ENCODE measurements around the gene REEP1. TPM values are rescaled to one million over a fixed set of nuclear protein-coding genes. Genes with fewer than 3 reads are reported as not detected.

REEP1 gene
- total and polyA plus RNA-seq, 8 donors, result 1.4 to 7.0 (median 4.0) TPM

DNA sequence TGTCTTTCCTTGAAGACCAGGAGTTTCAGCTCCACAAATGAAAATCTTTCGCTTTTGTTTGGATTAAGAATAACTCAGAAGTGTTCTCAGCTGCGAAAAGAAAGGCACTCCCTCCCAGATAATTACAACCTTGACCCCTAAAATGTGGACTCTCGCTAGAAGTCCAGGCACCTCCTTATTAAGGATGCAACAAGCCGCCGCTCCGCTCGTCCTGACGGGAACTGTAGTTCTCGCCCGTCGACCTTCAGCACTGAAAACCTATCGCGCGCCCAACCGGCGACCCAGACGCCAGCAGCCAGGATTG lies 142.7 kb downstream of the REEP1 start:
- peak overlapping the region; percentile 71 to 99 (median 88) for H3K4me3 ChIP-seq
- no peaks in the 10 kb centered on the region for H3K9me3 ChIP-seq
- H3K4me1 ChIP-seq, result peaks cover 6 to 42% (median 28%) of the 10 kb centered on the region in 3 donors
- TF ChIP-seq, protein P1, sequence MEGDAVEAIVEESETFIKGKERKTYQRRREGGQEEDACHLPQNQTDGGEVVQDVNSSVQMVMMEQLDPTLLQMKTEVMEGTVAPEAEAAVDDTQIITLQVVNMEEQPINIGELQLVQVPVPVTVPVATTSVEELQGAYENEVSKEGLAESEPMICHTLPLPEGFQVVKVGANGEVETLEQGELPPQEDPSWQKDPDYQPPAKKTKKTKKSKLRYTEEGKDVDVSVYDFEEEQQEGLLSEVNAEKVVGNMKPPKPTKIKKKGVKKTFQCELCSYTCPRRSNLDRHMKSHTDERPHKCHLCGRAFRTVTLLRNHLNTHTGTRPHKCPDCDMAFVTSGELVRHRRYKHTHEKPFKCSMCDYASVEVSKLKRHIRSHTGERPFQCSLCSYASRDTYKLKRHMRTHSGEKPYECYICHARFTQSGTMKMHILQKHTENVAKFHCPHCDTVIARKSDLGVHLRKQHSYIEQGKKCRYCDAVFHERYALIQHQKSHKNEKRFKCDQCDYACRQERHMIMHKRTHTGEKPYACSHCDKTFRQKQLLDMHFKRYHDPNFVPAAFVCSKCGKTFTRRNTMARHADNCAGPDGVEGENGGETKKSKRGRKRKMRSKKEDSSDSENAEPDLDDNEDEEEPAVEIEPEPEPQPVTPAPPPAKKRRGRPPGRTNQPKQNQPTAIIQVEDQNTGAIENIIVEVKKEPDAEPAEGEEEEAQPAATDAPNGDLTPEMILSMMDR (IDR thresholded peaks at IDR 0.05), result no peak
- FAIRE-seq (no peak), DNase-seq (peak in 1 of 6 donors; percentile 92), ATAC-seq (no peak)
- no peaks in the 10 kb centered on the region for H3K27me3 ChIP-seq
- intact Hi-C loops (cut with DNase I), result no loop called here
- no peaks in the 10 kb centered on the region for H3K36me3 ChIP-seq
- H3K27ac ChIP-seq, result peak overlapping the region; percentile 91 to 98 (median 96)
- 0% methylated on average over 17 of the region's 17 CpGs for WGBS, 2 donors

DNA sequence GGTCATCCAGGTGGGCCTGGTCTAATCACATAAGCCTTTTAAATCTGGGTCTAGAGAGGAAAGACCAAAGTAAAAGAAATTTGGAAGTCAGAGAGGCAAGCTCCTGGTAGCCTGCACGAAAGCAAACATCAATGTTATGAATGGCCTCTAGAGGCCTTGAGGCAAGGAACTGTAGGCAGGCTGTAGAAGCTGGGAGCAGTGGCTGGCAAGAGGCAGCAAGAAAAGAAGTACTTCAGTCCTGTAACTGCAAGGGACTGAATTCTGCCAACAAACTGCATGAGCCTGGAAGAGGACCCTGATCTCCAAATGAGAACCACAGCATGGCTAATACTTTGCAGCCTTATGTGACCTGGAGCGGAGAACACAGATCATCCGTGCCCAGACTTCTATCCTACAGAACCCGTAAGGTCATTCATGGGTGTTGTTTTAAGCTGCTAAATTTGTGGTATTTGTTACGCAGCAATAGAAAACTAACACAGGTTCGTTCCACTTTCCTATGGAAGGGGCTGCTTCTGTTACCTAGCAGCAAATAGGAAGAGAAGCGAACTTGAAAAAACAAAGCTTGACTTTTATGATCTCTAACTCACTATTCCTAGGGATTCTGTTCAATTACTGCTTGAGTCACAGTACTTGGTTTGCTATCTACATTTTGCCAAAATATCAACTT lies 143.4 kb downstream of the REEP1 start:
- peaks cover 10 to 48% (median 34%) of the 10 kb centered on the region in 3 donors for H3K4me1 ChIP-seq

DNA sequence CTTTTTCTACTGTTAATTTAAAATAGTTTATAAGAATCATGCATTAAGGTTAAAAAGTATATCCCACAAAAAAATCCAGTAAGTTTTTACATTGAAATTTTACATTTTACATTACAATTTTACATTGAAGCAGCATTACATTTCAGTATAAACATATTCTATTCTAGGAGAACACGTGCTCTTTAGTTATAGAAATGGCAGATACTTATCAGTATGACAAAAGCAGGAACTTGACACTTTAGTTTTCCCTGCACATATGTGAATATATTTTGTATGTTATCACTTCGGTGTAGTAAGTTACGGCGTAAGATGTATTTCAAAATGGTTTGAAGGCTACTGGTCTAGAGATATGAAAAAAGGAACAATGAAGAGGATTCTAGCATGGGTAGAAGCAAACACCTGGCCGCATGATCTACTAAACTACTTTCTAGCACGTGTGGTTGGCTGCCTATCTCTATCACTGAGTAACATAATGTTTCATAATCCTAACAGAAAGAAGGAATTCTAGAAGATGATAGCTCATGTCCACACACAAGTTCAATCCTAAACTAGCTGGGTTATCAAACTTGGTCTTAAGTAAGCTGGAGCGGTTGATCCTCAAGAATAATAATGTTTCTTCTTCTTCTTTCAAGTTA lies 147.5 kb downstream of the REEP1 start:
- Histone ChIP-seq H3K27ac (peak overlapping the region in 2 of 4 donors; percentile 20 to 52), H3K36me3 (no peaks in the 10 kb centered on the region), H3K9me3 (no peaks in the 10 kb centered on the region), H3K4me1 (peaks cover 24 to 70% (median 60%) of the 10 kb centered on the region in 3 donors), H3K4me3 (no peak overlapping the region), H3K27me3 (no peaks in the 10 kb centered on the region)
- no peak for ATAC-seq
- intact Hi-C loops (cut with DNase I), result no loop called here
- WGBS, 2 donors, result 44 to 46% methylated on average over 7 of the region's 7 CpGs
- TF ChIP-seq, protein P1 (IDR thresholded peaks at IDR 0.05), result no peak
- DNase-seq, result no peak
- no peak for FAIRE-seq

More for the DNA sequence above, 143.4 kb downstream of the REEP1 start:
- intact Hi-C loops (cut with DNase I), result no loop called here
- Histone ChIP-seq H3K4me3 (peak overlapping the region in 3 of 4 donors; percentile 71 to 96 (median 80)), H3K9me3 (no peaks in the 10 kb centered on the region), H3K27ac (peak overlapping the region in 3 of 4 donors; percentile 9 to 97 (median 91)), H3K27me3 (no peaks in the 10 kb centered on the region), H3K36me3 (no peaks in the 10 kb centered on the region)
- DNase-seq, result no peak
- no peak for FAIRE-seq
- ATAC-seq, result no peak
- 66% methylated on average over 7 of the region's 7 CpGs for WGBS, 2 donors
- TF ChIP-seq, protein P1 (IDR thresholded peaks at IDR 0.05), result no peak

DNA sequence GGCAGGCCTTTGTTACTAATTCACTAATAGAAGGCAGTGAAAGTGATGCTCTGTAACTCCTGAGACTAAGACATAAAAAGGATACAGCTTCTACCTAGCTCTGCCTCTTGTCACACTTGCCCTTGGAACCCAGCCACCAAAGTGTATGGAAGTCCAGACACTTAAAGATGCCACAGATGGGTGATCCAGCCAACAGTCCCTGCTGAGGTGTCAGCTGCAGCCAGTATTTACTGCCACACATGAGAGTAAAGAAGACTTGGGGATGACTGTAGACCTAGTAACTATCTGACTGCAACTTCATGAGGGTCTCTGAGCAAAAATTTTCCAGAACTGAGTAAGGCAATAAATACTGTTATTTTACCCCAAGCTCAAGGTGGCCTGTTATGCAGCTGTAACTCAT lies 151.0 kb downstream of the REEP1 start:
- TF ChIP-seq, protein P1 (IDR thresholded peaks at IDR 0.05), result no peak
- no peaks in the 10 kb centered on the region for H3K9me3 ChIP-seq
- no peaks in the 10 kb centered on the region for H3K36me3 ChIP-seq
- H3K4me3 ChIP-seq, result no peak overlapping the region
- H3K27ac ChIP-seq, result peak overlapping the region in 2 of 4 donors; percentile 27 to 48
- H3K4me1 ChIP-seq, result peaks cover 31 to 66% (median 65%) of the 10 kb centered on the region in 3 donors
- DNase-seq, result no peak
- intact Hi-C loops (cut with DNase I), result no loop called here
- FAIRE-seq, result no peak
- ATAC-seq, result no peak
- H3K27me3 ChIP-seq, result no peaks in the 10 kb centered on the region

Data from pancreas (tissue), 10 donors.